GM13977 (cell line): ENCODE results near the gene HEXIM1.

Source experiments
- DNase-seq: peaks from one replicate; pipeline ENCODE4 v3.0.0; 2012; ENCODE audit warnings: low spot score
- in situ Hi-C: fragments of 300-500 bp; cut with MboI; formaldehyde crosslinking; loops from one replicate; pipeline ENCODE4 v1.12.0; 2022; ENCODE audit warnings: low sequenced_read_pairs, low pct_unique_long_range_greater_than_20kb, mixed read lengths, inconsistent platforms; ENCODE audit not compliant: unreplicated experiment
- TF ChIP-seq, protein P1 (sequence below): IDR thresholded peaks from 2 replicates; pipeline ENCODE4 v1.5.1; 2012; ENCODE audit warnings: mild to moderate bottlenecking, control low read depth; ENCODE audit not compliant: insufficient read depth; ENCODE audit errors: extremely low read depth, missing control alignments

HEXIM1 gene

GRCh38 chr17:45132320-45132571 is 16.0 kb upstream of the HEXIM1 start, which contains the start of gene PLCD3:
Gene PLCD3 (minus strand): TSS chr17:45132515. CDS start chr17:45132410, 105 bp downstream.
- in situ Hi-C loops: no loop called here
- TF ChIP-seq, protein P1, sequence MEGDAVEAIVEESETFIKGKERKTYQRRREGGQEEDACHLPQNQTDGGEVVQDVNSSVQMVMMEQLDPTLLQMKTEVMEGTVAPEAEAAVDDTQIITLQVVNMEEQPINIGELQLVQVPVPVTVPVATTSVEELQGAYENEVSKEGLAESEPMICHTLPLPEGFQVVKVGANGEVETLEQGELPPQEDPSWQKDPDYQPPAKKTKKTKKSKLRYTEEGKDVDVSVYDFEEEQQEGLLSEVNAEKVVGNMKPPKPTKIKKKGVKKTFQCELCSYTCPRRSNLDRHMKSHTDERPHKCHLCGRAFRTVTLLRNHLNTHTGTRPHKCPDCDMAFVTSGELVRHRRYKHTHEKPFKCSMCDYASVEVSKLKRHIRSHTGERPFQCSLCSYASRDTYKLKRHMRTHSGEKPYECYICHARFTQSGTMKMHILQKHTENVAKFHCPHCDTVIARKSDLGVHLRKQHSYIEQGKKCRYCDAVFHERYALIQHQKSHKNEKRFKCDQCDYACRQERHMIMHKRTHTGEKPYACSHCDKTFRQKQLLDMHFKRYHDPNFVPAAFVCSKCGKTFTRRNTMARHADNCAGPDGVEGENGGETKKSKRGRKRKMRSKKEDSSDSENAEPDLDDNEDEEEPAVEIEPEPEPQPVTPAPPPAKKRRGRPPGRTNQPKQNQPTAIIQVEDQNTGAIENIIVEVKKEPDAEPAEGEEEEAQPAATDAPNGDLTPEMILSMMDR: no peak
- DNase-seq: no peak

- TF ChIP-seq, protein P1: peak; percentile 95
- in situ Hi-C loops: no loop called here
- peak; percentile 98 for DNase-seq
These were observed 15.5 kb upstream of the HEXIM1 start for GRCh38 chr17:45132572-45133463.

DNA sequence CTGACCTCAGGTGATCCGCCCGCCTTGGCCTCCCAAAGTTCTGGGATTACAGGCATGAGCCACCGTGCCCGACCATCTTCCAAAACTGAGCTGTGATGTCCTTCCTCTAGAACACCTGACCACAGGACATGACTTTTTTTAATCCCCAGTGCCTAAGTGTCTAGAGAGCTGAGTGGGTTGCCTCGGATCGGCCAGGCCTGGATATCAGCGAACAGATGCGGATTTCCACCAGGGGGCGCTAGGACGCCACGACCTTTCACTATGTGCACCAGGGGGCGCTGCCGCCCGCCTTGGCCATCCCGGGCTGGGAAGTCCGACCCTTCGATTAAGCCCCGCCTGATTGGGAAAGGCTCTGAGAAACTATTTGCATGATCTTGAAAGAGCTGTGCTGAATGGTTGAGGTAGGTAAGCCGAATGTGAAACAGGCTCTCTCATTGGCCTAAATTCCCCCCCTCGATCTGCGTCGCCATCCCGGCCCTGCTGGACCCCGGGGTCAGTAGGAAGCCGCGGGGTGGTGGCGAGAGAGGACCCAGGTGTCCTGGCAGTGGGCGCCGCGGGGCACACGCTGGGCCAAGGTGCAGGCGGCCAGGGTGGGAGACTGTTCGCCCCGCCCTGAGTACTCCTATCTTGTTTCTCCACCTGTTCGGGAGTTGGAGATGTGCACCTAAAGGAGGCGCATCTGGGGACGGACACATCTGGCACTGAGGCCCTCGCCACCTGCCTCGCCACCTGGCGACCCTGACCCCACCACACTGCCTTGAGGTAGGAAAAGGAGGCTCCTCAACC is 12.9 kb upstream of the HEXIM1 start, which contains the start of gene ACBD4:
ACBD4 (plus strand) TSS at position 496 of the 786 bp plus-strand sequence. CDS start 458 bp downstream, outside the sequence.
- in situ Hi-C loops: loop anchor here (5.0 kb wide), 1 partner anchor 62 kb away; no protein-coding TSS in a partner anchor
- TF ChIP-seq, protein P1: peak; percentile 100
- peak; percentile 98 for DNase-seq

- no peak for DNase-seq
- in situ Hi-C loops: loop anchor here (5.0 kb wide), 1 partner anchor 61 kb away; no protein-coding TSS in a partner anchor
- TF ChIP-seq, protein P1: no peak
These were observed 12.1 kb upstream of the HEXIM1 start for GRCh38 chr17:45135978-45136791.

DNA sequence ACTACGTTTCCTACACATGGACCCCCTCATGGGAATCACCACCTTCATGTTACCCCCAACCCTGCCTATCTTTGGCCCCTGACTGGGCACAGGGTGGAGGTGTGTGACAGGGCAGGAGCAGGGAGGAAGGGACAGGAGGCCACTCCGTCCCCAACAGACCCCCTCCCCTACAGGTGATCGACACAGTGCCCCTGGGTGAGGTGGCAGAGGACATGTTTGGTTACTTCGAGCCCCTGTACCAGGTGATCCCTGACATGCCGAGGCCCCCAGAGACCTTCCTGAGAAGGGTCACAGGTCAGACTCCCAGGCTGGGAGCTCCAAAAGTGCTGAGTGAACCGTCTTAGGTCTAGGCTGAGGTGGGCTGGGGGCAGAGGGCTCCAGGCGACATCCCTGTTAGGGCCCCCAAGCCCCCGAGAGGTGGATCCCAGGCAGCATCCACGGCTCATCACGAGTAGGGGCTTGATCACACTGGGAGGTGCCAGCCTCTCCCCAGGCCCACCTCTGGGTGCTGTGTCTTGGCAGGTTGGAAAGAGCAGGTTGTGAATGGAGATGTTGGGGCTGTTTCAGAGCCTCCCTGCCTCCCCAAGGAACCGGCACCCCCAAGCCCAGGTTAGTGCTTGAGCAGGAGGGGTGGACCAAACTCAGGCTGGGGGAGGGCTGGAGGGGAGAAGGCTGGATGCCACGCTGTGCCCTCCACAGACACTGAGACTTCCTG is 11.3 kb upstream of the HEXIM1 start:
- TF ChIP-seq, protein P1: no peak
- no peak for DNase-seq
- in situ Hi-C loops: loop anchor here (5.0 kb wide), 1 partner anchor 60 kb away; no protein-coding TSS in a partner anchor
